NOMO-1 treated with dmso at 0.1 percent for 144 hours (cell line): ENCODE results near the gene TBC1D2B.

Experiments
- DNase-seq: peaks from one replicate; lab custom pipeline; 2025; ENCODE audit not compliant: unreplicated experiment; lab: John Stamatoyannopoulos, UW

The TBC1D2B gene

GRCh38 chr15:78055919-78056713, 21.4 kb downstream of the TBC1D2B start:
- no peak for DNase-seq

GRCh38 chr15:78054966-78055365, 22.5 kb downstream of the TBC1D2B start:
- no peak for DNase-seq

GRCh38 chr15:78054518-78054917, 23.0 kb downstream of the TBC1D2B start:
- no peak for DNase-seq

GRCh38 chr15:78052545-78052944, 25.0 kb downstream of the TBC1D2B start:
- DNase-seq, result no peak

- peak; percentile 14 for DNase-seq
These were observed 25.5 kb downstream of the TBC1D2B start for GRCh38 chr15:78052001-78052401.

GRCh38 chr15:78051596-78051995, 25.9 kb downstream of the TBC1D2B start:
- DNase-seq, result no peak

- DNase-seq, result no peak
These were observed 26.7 kb downstream of the TBC1D2B start for GRCh38 chr15:78050826-78051225.

GRCh38 chr15:78050441-78050809, 27.1 kb downstream of the TBC1D2B start:
- DNase-seq, result no peak

GRCh38 chr15:78049691-78050440, 27.6 kb downstream of the TBC1D2B start:
- DNase-seq, result peak; percentile 83

- no peak for DNase-seq
These were observed 28.9 kb downstream of the TBC1D2B start for GRCh38 chr15:78048628-78048920.

GRCh38 chr15:78047761-78048627, 29.5 kb downstream of the TBC1D2B start:
- peak; percentile 82 for DNase-seq

GRCh38 chr15:78046796-78047341, 30.6 kb downstream of the TBC1D2B start:
- no peak for DNase-seq

- no peak for DNase-seq
These were observed 32.3 kb downstream of the TBC1D2B start for GRCh38 chr15:78045189-78045588.

- no peak for DNase-seq
These were observed 32.9 kb downstream of the TBC1D2B start for GRCh38 chr15:78044407-78045155.

GRCh38 chr15:78041946-78042345, 35.6 kb downstream of the TBC1D2B start:
- no peak for DNase-seq

GRCh38 chr15:78040653-78041244, 36.8 kb downstream of the TBC1D2B start:
- no peak for DNase-seq

GRCh38 chr15:78038585-78039247, 38.8 kb downstream of the TBC1D2B start:
- no peak for DNase-seq

GRCh38 chr15:78037779-78038305, 39.7 kb downstream of the TBC1D2B start:
- no peak for DNase-seq

- DNase-seq, result no peak
These were observed 40.2 kb downstream of the TBC1D2B start for GRCh38 chr15:78037328-78037727.
